H9 (cell line): ENCODE results near the gene C11orf16. TPM values are rescaled to one million over a fixed set of nuclear protein-coding genes. Genes with fewer than 3 reads are reported as not detected.

ENCODE experiments used
- DNase-seq: peaks from one replicate; pipeline ENCODE4 v3.0.0-alpha.2; 2017
- H2AFZ ChIP-seq: one replicate; pipeline ENCODE4 v1.6.1; 2013; ENCODE audit warnings: mild to moderate bottlenecking, low read length, control low read depth, moderate library complexity
- H2AK5ac ChIP-seq: 2 replicates; pipeline ENCODE4 v1.6.1; 2013; ENCODE audit warnings: low read length, control low read depth, mixed read lengths; ENCODE audit not compliant: insufficient read length
- H2BK120ac ChIP-seq: one replicate; pipeline ENCODE4 v1.6.1; 2013; ENCODE audit warnings: low read depth, mild to moderate bottlenecking, low read length, control low read depth, inconsistent platforms; ENCODE audit not compliant: poor library complexity, severe bottlenecking
- H2BK12ac ChIP-seq: 2 replicates; pipeline ENCODE4 v1.6.1; 2013; ENCODE audit warnings: low read length, control low read depth, mixed read lengths, low read depth; ENCODE audit not compliant: insufficient read length
- H2BK15ac ChIP-seq: 2 replicates; pipeline ENCODE4 v1.6.1; 2013; ENCODE audit warnings: low read depth, low read length, control low read depth
- H2BK20ac ChIP-seq: one replicate; pipeline ENCODE4 v1.6.1; 2013; ENCODE audit warnings: low read depth, mild to moderate bottlenecking, low read length, control low read depth, inconsistent platforms; ENCODE audit not compliant: poor library complexity, severe bottlenecking
- H2BK5ac ChIP-seq: 2 replicates; pipeline ENCODE4 v1.6.1; 2013; ENCODE audit warnings: low read length, control low read depth, mixed read lengths; ENCODE audit not compliant: insufficient read length
- H3K14ac ChIP-seq: 2 replicates; pipeline ENCODE4 v1.6.1; 2013; ENCODE audit warnings: low read length, control low read depth; ENCODE audit not compliant: insufficient read depth
- H3K18ac ChIP-seq: 2 replicates; pipeline ENCODE4 v1.6.1; 2013; ENCODE audit warnings: low read depth, mild to moderate bottlenecking, mixed read lengths, low read length, control low read depth; ENCODE audit not compliant: insufficient read length
- H3K23ac ChIP-seq: 2 replicates; pipeline ENCODE4 v1.6.1; 2013; ENCODE audit warnings: low read length, control low read depth, mixed read lengths, low read depth; ENCODE audit not compliant: insufficient read length
- H3K23me2 ChIP-seq: 2 replicates; pipeline ENCODE4 v1.6.1; 2013; ENCODE audit warnings: low read depth, mild to moderate bottlenecking, mixed read lengths, low read length, control low read depth; ENCODE audit not compliant: insufficient read length, poor library complexity, severe bottlenecking
- H3K27ac ChIP-seq: 2 replicates; pipeline ENCODE4 v1.5.1; 2013; ENCODE audit warnings: low read length, control low read depth, mixed read lengths, low read depth; ENCODE audit not compliant: insufficient read length
- H3K27me3 ChIP-seq: 2 replicates; pipeline ENCODE4 v1.6.1; 2013; ENCODE audit warnings: low read length, control low read depth, inconsistent platforms; ENCODE audit not compliant: insufficient read depth
- H3K4ac ChIP-seq: 2 replicates; pipeline ENCODE4 v1.6.1; 2013; ENCODE audit warnings: low read depth, mild to moderate bottlenecking, control low read depth, inconsistent platforms, low read length, moderate library complexity
- H3K4me1 ChIP-seq: 2 replicates; pipeline ENCODE4 v1.6.1; 2013; ENCODE audit warnings: low read length, control low read depth, inconsistent platforms; ENCODE audit not compliant: insufficient read depth
- H3K4me2 ChIP-seq: 2 replicates; pipeline ENCODE4 v1.6.1; 2013; ENCODE audit warnings: low read length, control low read depth, mixed read lengths; ENCODE audit not compliant: insufficient read length, insufficient read depth
- H3K56ac ChIP-seq: 2 replicates; pipeline ENCODE4 v1.6.1; 2013; ENCODE audit warnings: low read depth, mild to moderate bottlenecking, mixed read lengths, low read length, control low read depth; ENCODE audit not compliant: insufficient read length
- H3K79me1 ChIP-seq: 2 replicates; pipeline ENCODE4 v1.6.1; 2013; ENCODE audit warnings: low read depth, mild to moderate bottlenecking, moderate library complexity, low read length, control low read depth, inconsistent platforms; ENCODE audit not compliant: insufficient read depth, poor library complexity, severe bottlenecking
- H3K79me2 ChIP-seq: 2 replicates; pipeline ENCODE4 v1.6.1; 2013; ENCODE audit warnings: low read length, control low read depth, inconsistent platforms; ENCODE audit not compliant: insufficient read depth
- H3K9ac ChIP-seq: 2 replicates; pipeline ENCODE4 v1.6.1; 2013; ENCODE audit warnings: low read length, control low read depth, mixed read lengths; ENCODE audit not compliant: insufficient read length; ENCODE audit errors: extremely low read depth
- H3K9me3 ChIP-seq: one replicate; pipeline ENCODE4 v1.6.1; 2013; ENCODE audit warnings: low read depth, low read length, inconsistent platforms; ENCODE audit not compliant: control insufficient read depth
- H3T11ph ChIP-seq: one replicate; pipeline ENCODE4 v1.6.1; 2013; ENCODE audit warnings: mild to moderate bottlenecking, low read length, control low read depth, inconsistent platforms
- H4K20me1 ChIP-seq: one replicate; pipeline ENCODE4 v1.6.1; 2013; ENCODE audit not compliant: control insufficient read depth, insufficient read length, insufficient read depth
- H4K5ac ChIP-seq: 2 replicates; pipeline ENCODE4 v1.6.1; 2013; ENCODE audit warnings: low read depth, mild to moderate bottlenecking, mixed read lengths, low read length, control low read depth; ENCODE audit not compliant: insufficient read length
- H4K8ac ChIP-seq: replicated peaks from 2 replicates; pipeline ENCODE4 v1.6.1; 2013; ENCODE audit warnings: low read length, control low read depth, mixed read lengths, low read depth; ENCODE audit not compliant: insufficient read length
- H4K91ac ChIP-seq: 2 replicates; pipeline ENCODE4 v1.6.1; 2013; ENCODE audit warnings: low read depth, mild to moderate bottlenecking, moderate library complexity, mixed read lengths, low read length, control low read depth; ENCODE audit not compliant: insufficient read length
- H3K27ac Mint-ChIP-seq, 3 experiments: 2 replicates in 2 of 3; 3 replicates in 1 of 3; pipeline ENCODE4 v1.8.0; 2020 to 2021; ENCODE audit warnings: mixed read lengths in 3 of 3, mild to moderate bottlenecking in 1 of 3, moderate library complexity in 1 of 3
- H3K27me3 Mint-ChIP-seq: 2 replicates; pipeline ENCODE4 v1.8.0; 2021; ENCODE audit warnings: low read depth, mild to moderate bottlenecking, moderate library complexity, mixed read lengths
- H3K36me3 Mint-ChIP-seq, 3 experiments: 2 replicates in 2 of 3; 3 replicates in 1 of 3; pipeline ENCODE4 v1.8.0; 2020 to 2021; ENCODE audit warnings: low read depth in 3 of 3, mixed read lengths in 3 of 3; ENCODE audit not compliant: insufficient read depth in 1 of 3
- H3K4me1 Mint-ChIP-seq, 2 experiments: 2 replicates each; pipeline ENCODE4 v1.8.0; 2020; ENCODE audit warnings: mixed read lengths in 2 of 2
- H3K4me3 Mint-ChIP-seq, 2 experiments: 2 replicates in 1 of 2; 3 replicates in 1 of 2; pipeline ENCODE4 v1.8.0; 2020 to 2021; ENCODE audit warnings: mild to moderate bottlenecking in 2 of 2, mixed read lengths in 2 of 2, moderate library complexity in 1 of 2
- H3K9me3 Mint-ChIP-seq, 2 experiments: 2 replicates in 1 of 2; 3 replicates in 1 of 2; pipeline ENCODE4 v1.8.0; 2020; ENCODE audit warnings: mild to moderate bottlenecking in 2 of 2, mixed read lengths in 2 of 2, moderate library complexity in 1 of 2
- WGBS: extraction: QIAGEN DNeasy Blood & Tissue Kit; methylation state at CpG from one replicate; pipeline ENCODE4 v1.1.7; 2013; ENCODE audit warnings: missing lambda C conversion rate, low lambda C conversion rate, mixed read lengths; ENCODE audit not compliant: insufficient read length; ENCODE audit errors: extremely low coverage; 5-methylcytosine and 5-hydroxymethylcytosine counted together
- total RNA-seq: library from RNA; stranded (reverse); gene quantifications from 2 replicates; pipeline ENCODE4 v1.2.1, GENCODE V29; 2021
- TF ChIP-seq, protein P1 (sequence below): fragments of 200-600 bp; sonication (generic); conservative IDR thresholded peaks from 3 replicates; pipeline ENCODE4 v1.8.0; 2021; ENCODE audit warnings: antibody characterized with exemption, mild to moderate bottlenecking

The C11orf16 gene
- total RNA-seq, 1 experiment from 2014 or later = 0.15 TPM

DNA sequence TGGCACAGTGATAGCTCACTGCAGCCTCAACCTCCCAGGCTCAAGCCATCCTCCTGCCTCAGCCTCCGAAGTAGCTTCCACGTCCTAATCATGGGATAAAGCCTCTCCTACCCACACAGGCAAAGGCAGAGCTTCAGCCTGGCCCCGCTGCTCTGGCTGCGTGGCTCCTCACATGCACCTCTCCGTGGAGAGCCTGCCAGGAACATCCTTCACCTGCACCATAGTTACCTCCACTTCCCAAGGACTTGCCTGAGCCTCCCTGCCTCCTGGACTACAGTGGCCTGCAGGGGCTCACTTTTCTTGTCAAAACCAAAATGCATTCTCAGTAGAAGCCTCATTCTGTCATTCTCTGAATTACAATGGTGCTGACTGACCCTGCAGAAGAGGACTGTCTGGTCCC, 6.5 kb downstream of the C11orf16 start:
- no peak overlapping the region for H3K27ac Mint-ChIP-seq
- no peak overlapping the region for H2BK120ac ChIP-seq
- H2BK15ac ChIP-seq = no peak overlapping the region
- TF ChIP-seq, protein P1, sequence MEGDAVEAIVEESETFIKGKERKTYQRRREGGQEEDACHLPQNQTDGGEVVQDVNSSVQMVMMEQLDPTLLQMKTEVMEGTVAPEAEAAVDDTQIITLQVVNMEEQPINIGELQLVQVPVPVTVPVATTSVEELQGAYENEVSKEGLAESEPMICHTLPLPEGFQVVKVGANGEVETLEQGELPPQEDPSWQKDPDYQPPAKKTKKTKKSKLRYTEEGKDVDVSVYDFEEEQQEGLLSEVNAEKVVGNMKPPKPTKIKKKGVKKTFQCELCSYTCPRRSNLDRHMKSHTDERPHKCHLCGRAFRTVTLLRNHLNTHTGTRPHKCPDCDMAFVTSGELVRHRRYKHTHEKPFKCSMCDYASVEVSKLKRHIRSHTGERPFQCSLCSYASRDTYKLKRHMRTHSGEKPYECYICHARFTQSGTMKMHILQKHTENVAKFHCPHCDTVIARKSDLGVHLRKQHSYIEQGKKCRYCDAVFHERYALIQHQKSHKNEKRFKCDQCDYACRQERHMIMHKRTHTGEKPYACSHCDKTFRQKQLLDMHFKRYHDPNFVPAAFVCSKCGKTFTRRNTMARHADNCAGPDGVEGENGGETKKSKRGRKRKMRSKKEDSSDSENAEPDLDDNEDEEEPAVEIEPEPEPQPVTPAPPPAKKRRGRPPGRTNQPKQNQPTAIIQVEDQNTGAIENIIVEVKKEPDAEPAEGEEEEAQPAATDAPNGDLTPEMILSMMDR = no peak
- no peak overlapping the region for H2BK12ac ChIP-seq
- no CpG with 5 or more reads among the region's 5 CpGs for WGBS
- no peaks in the 10 kb centered on the region for H3K79me2 ChIP-seq
- no peaks in the 10 kb centered on the region for H3K9me3 Mint-ChIP-seq
- no peak overlapping the region for H3K9ac ChIP-seq
- H3K9me3 ChIP-seq = no peaks in the 10 kb centered on the region
- H4K20me1 ChIP-seq = no peaks in the 10 kb centered on the region
- no peak overlapping the region for H3T11ph ChIP-seq
- H3K4me1 Mint-ChIP-seq = peaks cover 0 to 2% of the 10 kb centered on the region in 2 experiments; a peak in 1 of 4 replicates
- H3K4ac ChIP-seq = no peak overlapping the region
- no peak overlapping the region for H3K14ac ChIP-seq
- no peaks in the 10 kb centered on the region for H3K27me3 ChIP-seq
- H3K79me1 ChIP-seq = no peaks in the 10 kb centered on the region
- no peak for DNase-seq
- H3K18ac ChIP-seq = no peak overlapping the region
- H3K27ac ChIP-seq = no peak overlapping the region
- no peak overlapping the region for H4K91ac ChIP-seq
- no peak overlapping the region for H2BK20ac ChIP-seq
- peaks cover 1% of the 10 kb centered on the region; the same call in 1 of the 2 replicates for H3K27me3 Mint-ChIP-seq
- peaks cover 15 to 22% (median 18%) of the 10 kb centered on the region in 3 experiments; a peak in 5 of 7 replicates for H3K36me3 Mint-ChIP-seq
- H4K8ac ChIP-seq = no peak overlapping the region
- H3K23ac ChIP-seq = no peak overlapping the region
- no peak overlapping the region for H3K56ac ChIP-seq
- H3K4me1 ChIP-seq = no peaks in the 10 kb centered on the region
- H2AK5ac ChIP-seq = no peak overlapping the region
- no peaks in the 10 kb centered on the region for H3K23me2 ChIP-seq
- H4K5ac ChIP-seq = no peak overlapping the region
- H2AFZ ChIP-seq = no peak overlapping the region
- no peak overlapping the region for H3K4me2 ChIP-seq
- no peak overlapping the region for H3K4me3 Mint-ChIP-seq
- H2BK5ac ChIP-seq = no peak overlapping the region
